ENCODE data around the gene GYS1. TPM values are rescaled to one million over a fixed set of nuclear protein-coding genes. Genes with fewer than 3 reads are reported as not detected.
A peak's percentile ranks its signal among the peaks of the same experiment; 100 is the strongest.

Gene GYS1
- total RNA-seq, 1 experiment from 2014 or later, result 38.6 TPM

DNA sequence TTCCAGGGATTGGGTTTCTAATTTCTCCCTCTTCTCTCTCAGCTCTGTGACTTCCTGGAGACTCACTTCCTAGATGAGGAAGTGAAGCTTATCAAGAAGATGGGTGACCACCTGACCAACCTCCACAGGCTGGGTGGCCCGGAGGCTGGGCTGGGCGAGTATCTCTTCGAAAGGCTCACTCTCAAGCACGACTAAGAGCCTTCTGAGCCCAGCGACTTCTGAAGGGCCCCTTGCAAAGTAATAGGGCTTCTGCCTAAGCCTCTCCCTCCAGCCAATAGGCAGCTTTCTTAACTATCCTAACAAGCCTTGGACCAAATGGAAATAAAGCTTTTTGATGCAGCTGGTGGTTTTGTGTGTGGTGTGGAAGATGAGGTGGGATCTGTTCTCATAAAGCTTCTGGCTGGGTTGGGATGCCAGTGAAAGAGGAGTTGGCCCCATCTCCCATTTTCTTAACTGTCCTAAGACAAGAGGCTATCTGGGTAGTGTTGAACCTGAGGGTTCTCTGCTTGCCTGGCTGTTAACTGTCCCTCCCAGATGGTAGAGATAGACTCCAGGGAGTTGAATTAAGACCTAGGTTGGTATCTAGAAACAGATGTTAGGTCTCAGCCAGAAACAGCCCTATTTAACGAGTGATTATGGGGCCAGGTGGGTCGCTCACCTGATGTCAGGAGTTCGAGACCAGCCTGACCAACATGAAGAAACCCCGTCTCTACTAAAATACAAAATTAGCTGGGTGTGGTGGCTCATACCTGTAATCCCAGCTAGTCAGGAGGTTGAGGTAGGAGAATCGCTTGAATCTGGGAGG is 26.4 kb downstream of the GYS1 start:
- no peaks in the 10 kb centered on the region for H3K27me3 ChIP-seq (ENCODE audit: low read length)
- ATAC-seq, result no peak
- H4K20me1 ChIP-seq (ENCODE audit: low read length), result 0 out of 2 replicates have a peak, but pooled peaks cover 5% of the 10 kb centered on the region

DNA sequence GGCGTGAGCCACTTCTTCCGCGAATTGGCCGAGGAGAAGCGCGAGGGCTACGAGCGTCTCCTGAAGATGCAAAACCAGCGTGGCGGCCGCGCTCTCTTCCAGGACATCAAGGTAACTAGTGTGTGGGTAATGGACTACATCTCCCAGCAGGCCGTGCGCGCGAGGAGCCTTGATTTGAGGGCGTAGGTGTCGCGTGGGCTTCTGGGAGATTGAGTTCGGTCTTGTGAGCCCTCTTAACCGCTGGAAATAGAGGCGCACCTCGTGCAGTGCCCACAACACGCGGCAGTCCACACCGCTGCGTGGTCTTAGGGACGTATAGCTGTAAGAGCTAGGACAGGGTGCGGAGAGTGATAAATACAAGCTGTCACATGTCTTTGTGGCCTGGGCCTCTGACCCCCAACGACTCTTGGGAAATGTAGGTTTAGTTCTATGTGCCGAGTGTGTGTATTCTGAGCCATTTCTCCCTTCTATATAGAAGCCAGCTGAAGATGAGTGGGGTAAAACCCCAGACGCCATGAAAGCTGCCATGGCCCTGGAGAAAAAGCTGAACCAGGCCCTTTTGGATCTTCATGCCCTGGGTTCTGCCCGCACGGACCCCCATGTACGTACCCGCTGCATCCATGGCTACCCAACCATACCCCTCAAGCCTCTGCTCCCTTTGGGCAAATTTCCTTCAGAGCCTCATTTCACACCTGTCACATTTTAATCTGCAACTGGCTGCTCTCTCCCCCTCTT is 27.1 kb downstream of the GYS1 start:
- no peaks in the 10 kb centered on the region for H3K9me2 ChIP-seq (replicated peaks; ENCODE audit: low read length)
- BruUV-seq (replicated peaks), result no TSS peak
- peak overlapping the region; percentile 81 for H3K4me3 ChIP-seq (ENCODE audit: low read length)
- TF ChIP-seq EZH2phosphoT487 (IDR thresholded peaks at IDR 0.05; ENCODE audit: borderline replicate concordance, low read length) (no peak), EZH2 (IDR thresholded peaks at IDR 0.05; ENCODE audit: low read length, unreplicated experiment) (no peak)
- TF ChIP-seq, protein P1, sequence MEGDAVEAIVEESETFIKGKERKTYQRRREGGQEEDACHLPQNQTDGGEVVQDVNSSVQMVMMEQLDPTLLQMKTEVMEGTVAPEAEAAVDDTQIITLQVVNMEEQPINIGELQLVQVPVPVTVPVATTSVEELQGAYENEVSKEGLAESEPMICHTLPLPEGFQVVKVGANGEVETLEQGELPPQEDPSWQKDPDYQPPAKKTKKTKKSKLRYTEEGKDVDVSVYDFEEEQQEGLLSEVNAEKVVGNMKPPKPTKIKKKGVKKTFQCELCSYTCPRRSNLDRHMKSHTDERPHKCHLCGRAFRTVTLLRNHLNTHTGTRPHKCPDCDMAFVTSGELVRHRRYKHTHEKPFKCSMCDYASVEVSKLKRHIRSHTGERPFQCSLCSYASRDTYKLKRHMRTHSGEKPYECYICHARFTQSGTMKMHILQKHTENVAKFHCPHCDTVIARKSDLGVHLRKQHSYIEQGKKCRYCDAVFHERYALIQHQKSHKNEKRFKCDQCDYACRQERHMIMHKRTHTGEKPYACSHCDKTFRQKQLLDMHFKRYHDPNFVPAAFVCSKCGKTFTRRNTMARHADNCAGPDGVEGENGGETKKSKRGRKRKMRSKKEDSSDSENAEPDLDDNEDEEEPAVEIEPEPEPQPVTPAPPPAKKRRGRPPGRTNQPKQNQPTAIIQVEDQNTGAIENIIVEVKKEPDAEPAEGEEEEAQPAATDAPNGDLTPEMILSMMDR (conservative IDR thresholded peaks at IDR 0.05; ENCODE audit: low read depth, low read length), result no peak
- ATAC-seq (peak; percentile 37), DNase-seq (peak; percentile 78)
- H3K4me2 ChIP-seq (ENCODE audit: low read length), result peak overlapping the region; percentile 94
- H3K4me1 ChIP-seq (ENCODE audit: insufficient read depth, low read length), result peaks cover 31% of the 10 kb centered on the region
- H3K27ac ChIP-seq (ENCODE audit: low read length), result no peak overlapping the region
- ChIA-PET POLR2A (ENCODE audit: unreplicated experiment) (no interaction called here), CTCF (no interaction called here)
- peaks cover 14% of the 10 kb centered on the region for H3K79me2 ChIP-seq (ENCODE audit: low read length)
- no peaks in the 10 kb centered on the region for H3K9me3 ChIP-seq (ENCODE audit: low read length)
- H3F3A ChIP-seq (ENCODE audit: low read length, unreplicated experiment), result peaks cover 5% of the 10 kb centered on the region
- H3K9ac ChIP-seq (ENCODE audit: low read length), result peak overlapping the region; percentile 66
- H3K27me3 ChIP-seq (ENCODE audit: low read length), result no peaks in the 10 kb centered on the region
- 0 out of 2 replicates have a peak, but pooled peaks cover 5% of the 10 kb centered on the region for H4K20me1 ChIP-seq (ENCODE audit: low read length)
- intact Hi-C loops (cut with micrococcal nuclease), result no loop called here
- H2AFZ ChIP-seq (ENCODE audit: low read length), result peak overlapping the region; percentile 52; the same call in 1 of the 2 replicates
- H3K36me3 ChIP-seq (ENCODE audit: low read depth, low read length), result peaks cover 14% of the 10 kb centered on the region; the same call in 1 of the 2 replicates

More for the DNA sequence above, 26.4 kb downstream of the GYS1 start:
- Histone ChIP-seq H3K4me3 (ENCODE audit: low read length) (peak overlapping the region; percentile 81), H3K4me1 (ENCODE audit: insufficient read depth, low read length) (peaks cover 31% of the 10 kb centered on the region), H3K9ac (ENCODE audit: low read length) (no peak overlapping the region), H3K9me2 (replicated peaks; ENCODE audit: low read length) (no peaks in the 10 kb centered on the region), H3F3A (ENCODE audit: low read length, unreplicated experiment) (peaks cover 5% of the 10 kb centered on the region), H3K4me2 (ENCODE audit: low read length) (peak overlapping the region; percentile 94), H3K27ac (ENCODE audit: low read length) (no peak overlapping the region), H3K36me3 (ENCODE audit: low read depth, low read length) (peaks cover 17% of the 10 kb centered on the region; the same call in 1 of the 2 replicates), H2AFZ (ENCODE audit: low read length) (no peak overlapping the region), H3K9me3 (ENCODE audit: low read length) (no peaks in the 10 kb centered on the region), H3K79me2 (ENCODE audit: low read length) (peaks cover 14% of the 10 kb centered on the region)
- no TSS peak for BruUV-seq (replicated peaks)
- DNase-seq, result no peak
- intact Hi-C loops (cut with micrococcal nuclease), result no loop called here
- POLR2A ChIA-PET (ENCODE audit: unreplicated experiment), result no interaction called here
- TF ChIP-seq EZH2phosphoT487 (IDR thresholded peaks at IDR 0.05; ENCODE audit: borderline replicate concordance, low read length), result no peak
- CTCF ChIA-PET, result no interaction called here

DNA sequence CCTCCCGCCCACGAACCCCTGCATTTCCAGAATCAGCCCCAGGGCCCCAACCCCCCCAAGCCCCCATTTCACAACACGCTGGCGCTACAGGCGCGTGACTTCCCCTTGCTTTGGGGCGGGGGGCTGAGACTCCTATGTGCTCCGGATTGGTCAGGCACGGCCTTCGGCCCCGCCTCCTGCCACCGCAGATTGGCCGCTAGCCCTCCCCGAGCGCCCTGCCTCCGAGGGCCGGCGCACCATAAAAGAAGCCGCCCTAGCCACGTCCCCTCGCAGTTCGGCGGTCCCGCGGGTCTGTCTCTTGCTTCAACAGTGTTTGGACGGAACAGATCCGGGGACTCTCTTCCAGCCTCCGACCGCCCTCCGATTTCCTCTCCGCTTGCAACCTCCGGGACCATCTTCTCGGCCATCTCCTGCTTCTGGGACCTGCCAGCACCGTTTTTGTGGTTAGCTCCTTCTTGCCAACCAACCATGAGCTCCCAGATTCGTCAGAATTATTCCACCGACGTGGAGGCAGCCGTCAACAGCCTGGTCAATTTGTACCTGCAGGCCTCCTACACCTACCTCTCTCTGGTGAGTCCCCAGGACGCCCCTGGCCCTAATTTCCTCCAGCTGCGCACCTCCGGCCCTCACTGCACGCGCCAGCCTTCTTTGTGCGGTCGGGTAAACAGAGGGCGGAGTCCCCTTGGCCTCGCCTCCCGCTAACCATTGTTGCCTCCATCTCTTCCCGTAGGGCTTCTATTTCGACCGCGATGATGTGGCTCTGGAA is 27.9 kb downstream of the GYS1 start, which contains the start of gene FTL:
Gene FTL (plus strand): TSS at position 270 of the 766 bp plus-strand sequence. CDS start 199 bp downstream, at position 469.
- Histone ChIP-seq H2AFZ (ENCODE audit: low read length) (peak within 1 kb of the TSS; percentile 52; the same call in 1 of the 2 replicates), H3K27me3 (ENCODE audit: low read length) (no peaks in the 10 kb centered on the region), H3K4me2 (ENCODE audit: low read length) (peak within 1 kb of the TSS; percentile 94), H3K36me3 (ENCODE audit: low read depth, low read length) (peaks cover 7% of the 10 kb centered on the region; the same call in 1 of the 2 replicates), H3K9me2 (replicated peaks; ENCODE audit: low read length) (no peaks in the 10 kb centered on the region), H3K4me3 (ENCODE audit: low read length) (peak within 1 kb of the TSS; percentile 81), H3K9ac (ENCODE audit: low read length) (peak within 1 kb of the TSS; percentile 66), H3K79me2 (ENCODE audit: low read length) (peaks cover 14% of the 10 kb centered on the region), H3K9me3 (ENCODE audit: low read length) (no peaks in the 10 kb centered on the region), H3F3A (ENCODE audit: low read length, unreplicated experiment) (peaks cover 5% of the 10 kb centered on the region), H3K27ac (ENCODE audit: low read length) (peak within 1 kb of the TSS; percentile 80), H4K20me1 (ENCODE audit: low read length) (0 out of 2 replicates have a peak, but pooled peaks cover 5% of the 10 kb centered on the region), H3K4me1 (ENCODE audit: insufficient read depth, low read length) (peaks cover 31% of the 10 kb centered on the region)
- CTCF ChIA-PET, result no interaction called here
- intact Hi-C loops (cut with micrococcal nuclease), result no loop called here
- TSS peak; percentile 81 for BruUV-seq (replicated peaks)
- no peak for TF ChIP-seq EZH2 (IDR thresholded peaks at IDR 0.05; ENCODE audit: low read length, unreplicated experiment)
- TF ChIP-seq, protein P1 (conservative IDR thresholded peaks at IDR 0.05; ENCODE audit: low read depth, low read length), result no peak
- TF ChIP-seq EZH2phosphoT487 (IDR thresholded peaks at IDR 0.05; ENCODE audit: borderline replicate concordance, low read length), result no peak
- peak; percentile 86 for DNase-seq
- ATAC-seq, result peak; percentile 76
- POLR2A ChIA-PET (ENCODE audit: unreplicated experiment), result no interaction called here

All from PC-3 (cell line).